Epithelial cell of esophagus (primary cell): Measurements from ENCODE around the gene JMJD6.
A peak's percentile ranks its signal among the peaks of the same experiment; 100 is the strongest.

Source experiments
- DNase-seq: peaks from one replicate; pipeline ENCODE4 v3.0.0; 2010; ENCODE audit warnings: low read depth
- H3K4me3 ChIP-seq: 2 replicates; pipeline ENCODE4 v1.5.1; 2011; ENCODE audit warnings: mild to moderate bottlenecking, low read length, control low read depth
- CTCF ChIP-seq: IDR thresholded peaks from 2 replicates; pipeline ENCODE4 v1.5.1; 2011; ENCODE audit warnings: low read depth, mild to moderate bottlenecking, low read length, control low read depth, inconsistent platforms; ENCODE audit not compliant: insufficient read depth; ENCODE audit errors: missing control alignments

The JMJD6 gene

GRCh38 chr17:76720941-76721340, 5.5 kb downstream of the JMJD6 start:
- no peak overlapping the region for H3K4me3 ChIP-seq
- TF ChIP-seq CTCF = no peak
- no peak for DNase-seq

GRCh38 chr17:76720211-76720610, 6.2 kb downstream of the JMJD6 start:
- DNase-seq = no peak
- H3K4me3 ChIP-seq = no peak overlapping the region
- no peak for TF ChIP-seq CTCF

GRCh38 chr17:76718516-76718915, 7.9 kb downstream of the JMJD6 start:
- no peak for DNase-seq
- TF ChIP-seq CTCF = no peak
- H3K4me3 ChIP-seq = no peak overlapping the region

- DNase-seq = peak; percentile 64
- no peak overlapping the region for H3K4me3 ChIP-seq
- no peak for TF ChIP-seq CTCF
These were observed 9.6 kb downstream of the JMJD6 start for GRCh38 chr17:76716839-76717215.

GRCh38 chr17:76716146-76716838, 10.1 kb downstream of the JMJD6 start:
- DNase-seq = peak; percentile 97
- no peak overlapping the region for H3K4me3 ChIP-seq
- TF ChIP-seq CTCF = no peak

- no peak for TF ChIP-seq CTCF
- no peak overlapping the region for H3K4me3 ChIP-seq
- no peak for DNase-seq
These were observed 10.9 kb downstream of the JMJD6 start for GRCh38 chr17:76715496-76715830.

- no peak overlapping the region for H3K4me3 ChIP-seq
- TF ChIP-seq CTCF = peak; percentile 82
- peak; percentile 48 for DNase-seq
These were observed 11.4 kb downstream of the JMJD6 start for GRCh38 chr17:76714822-76715495.
